GM12864 (cell line): ENCODE data around the gene TSPAN9.
A peak's percentile ranks its signal among the peaks of the same experiment; 100 is the strongest.

Experiments used
- DNase-seq: peaks from one replicate; pipeline ENCODE4 v3.0.0-alpha.2; 2011; ENCODE audit warnings: low read depth
- H3K4me3 ChIP-seq: 2 replicates; pipeline ENCODE4 v1.5.1; 2011; ENCODE audit warnings: mild to moderate bottlenecking, low read depth, low read length, control low read depth
- CTCF ChIP-seq: IDR thresholded peaks from 2 replicates; pipeline ENCODE4 v1.5.1; 2011; ENCODE audit warnings: low read depth, mild to moderate bottlenecking, moderate library complexity, low read length, control low read depth, inconsistent platforms; ENCODE audit errors: missing control alignments

TSPAN9 gene

GRCh38 chr12:3295646-3296408 lies 218.6 kb downstream of the TSPAN9 start:
- TF ChIP-seq CTCF: no peak
- DNase-seq: no peak
- H3K4me3 ChIP-seq: no peak overlapping the region

- DNase-seq: no peak
- no peak overlapping the region for H3K4me3 ChIP-seq
- no peak for TF ChIP-seq CTCF
Observed at GRCh38 chr12:3296409-3296701, 219.2 kb downstream of the TSPAN9 start.

- no peak for TF ChIP-seq CTCF
- no peak for DNase-seq
Observed at GRCh38 chr12:3298603-3299002, 221.4 kb downstream of the TSPAN9 start.

GRCh38 chr12:3299929-3300832 lies 223.0 kb downstream of the TSPAN9 start:
- peak; percentile 50 for DNase-seq
- no peak overlapping the region for H3K4me3 ChIP-seq
- TF ChIP-seq CTCF: peak; percentile 97

More at GRCh38 chr12:3298603-3299002, 221.4 kb downstream of the TSPAN9 start:
- no peak overlapping the region for H3K4me3 ChIP-seq

GRCh38 chr12:3300833-3301401 lies 223.7 kb downstream of the TSPAN9 start:
- no peak for DNase-seq
- TF ChIP-seq CTCF: no peak
- H3K4me3 ChIP-seq: no peak overlapping the region

GRCh38 chr12:3302401-3303041 lies 225.3 kb downstream of the TSPAN9 start:
- H3K4me3 ChIP-seq: no peak overlapping the region
- TF ChIP-seq CTCF: no peak
- no peak for DNase-seq
